ENCODE measurements around the gene OBI1. TPM values are rescaled to one million over a fixed set of nuclear protein-coding genes. Genes with fewer than 3 reads are reported as not detected.
A peak's percentile ranks its signal among the peaks of the same experiment; 100 is the strongest.

The OBI1 gene
- total RNA-seq, 3 donors from 2014 or later (not counting 1 experiment from before 2014, with no cell fraction given) = 4.9 to 7.8 (median 5.1) TPM

DNA sequence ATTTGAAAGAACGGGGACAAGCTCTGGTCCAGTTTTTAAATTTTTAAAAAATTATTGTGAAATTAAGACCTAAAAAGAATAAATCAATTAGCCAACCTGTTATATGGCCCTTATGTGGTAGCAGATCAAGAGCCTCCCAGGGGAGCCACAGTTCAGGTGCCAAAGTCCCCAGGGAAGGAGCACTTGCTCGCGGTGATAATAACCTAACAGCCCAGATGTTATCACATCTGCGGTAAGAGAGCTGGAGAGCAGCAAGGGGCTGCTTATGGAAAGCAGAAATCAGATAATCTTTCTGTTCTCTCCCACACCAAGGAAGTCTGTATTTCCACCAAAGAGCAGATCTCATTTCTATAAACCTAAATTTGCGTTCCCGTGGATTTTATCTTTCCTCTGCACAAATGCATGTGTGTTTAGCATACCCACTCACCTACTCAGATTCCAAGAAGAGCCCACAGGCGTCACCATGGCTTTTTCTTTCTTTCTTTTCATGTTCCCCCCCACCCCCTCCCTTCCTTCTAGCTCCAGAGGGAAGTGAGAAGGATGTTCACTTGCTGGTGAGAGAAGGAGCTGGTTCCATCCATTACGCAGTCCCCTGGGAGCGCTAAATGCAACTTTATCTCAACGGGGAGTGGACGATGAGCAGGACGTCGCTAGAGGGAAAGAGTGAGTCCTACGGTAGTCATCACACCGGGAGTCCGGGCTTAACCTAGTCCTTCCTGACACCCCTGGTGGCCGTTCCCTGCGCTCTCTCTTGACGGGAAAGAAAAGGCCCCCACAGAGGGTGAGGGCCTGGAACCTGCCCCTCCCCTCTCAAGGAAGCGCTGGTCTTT, 54.0 kb downstream of the OBI1 start:
- TF ChIP-seq, protein P1, sequence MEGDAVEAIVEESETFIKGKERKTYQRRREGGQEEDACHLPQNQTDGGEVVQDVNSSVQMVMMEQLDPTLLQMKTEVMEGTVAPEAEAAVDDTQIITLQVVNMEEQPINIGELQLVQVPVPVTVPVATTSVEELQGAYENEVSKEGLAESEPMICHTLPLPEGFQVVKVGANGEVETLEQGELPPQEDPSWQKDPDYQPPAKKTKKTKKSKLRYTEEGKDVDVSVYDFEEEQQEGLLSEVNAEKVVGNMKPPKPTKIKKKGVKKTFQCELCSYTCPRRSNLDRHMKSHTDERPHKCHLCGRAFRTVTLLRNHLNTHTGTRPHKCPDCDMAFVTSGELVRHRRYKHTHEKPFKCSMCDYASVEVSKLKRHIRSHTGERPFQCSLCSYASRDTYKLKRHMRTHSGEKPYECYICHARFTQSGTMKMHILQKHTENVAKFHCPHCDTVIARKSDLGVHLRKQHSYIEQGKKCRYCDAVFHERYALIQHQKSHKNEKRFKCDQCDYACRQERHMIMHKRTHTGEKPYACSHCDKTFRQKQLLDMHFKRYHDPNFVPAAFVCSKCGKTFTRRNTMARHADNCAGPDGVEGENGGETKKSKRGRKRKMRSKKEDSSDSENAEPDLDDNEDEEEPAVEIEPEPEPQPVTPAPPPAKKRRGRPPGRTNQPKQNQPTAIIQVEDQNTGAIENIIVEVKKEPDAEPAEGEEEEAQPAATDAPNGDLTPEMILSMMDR (IDR thresholded peaks at IDR 0.05) = no peak
- H3K36me3 Mint-ChIP-seq = no peaks in the 10 kb centered on the region
- H3K27me3 Mint-ChIP-seq (ENCODE audit: low read depth in 2 of 2) = peaks cover 77 to 90% of the 10 kb centered on the region in 2 donors
- Histone ChIP-seq H3K27ac (ENCODE audit: low read length) (no peak overlapping the region), H3K36me3 (ENCODE audit: control insufficient read depth, insufficient read depth, low read length) (no peaks in the 10 kb centered on the region), H3K27me3 (ENCODE audit: control insufficient read depth, insufficient read depth, low read length) (peaks cover 80% of the 10 kb centered on the region), H3K9me3 (ENCODE audit: control insufficient read depth, insufficient read depth, low read length) (peaks cover 3% of the 10 kb centered on the region), H3K4me3 (ENCODE audit: low read length) (no peak overlapping the region), H3K4me1 (ENCODE audit: control insufficient read depth, insufficient read depth, low read length) (peaks cover 52% of the 10 kb centered on the region)
- H3K4me1 Mint-ChIP-seq = peaks cover 53 to 64% of the 10 kb centered on the region in 2 donors
- no peak overlapping the region for H3K4me3 Mint-ChIP-seq
- ATAC-seq (no peak), DNase-seq (peak in 1 of 2 donors; percentile 5)
- no peak overlapping the region for H3K27ac Mint-ChIP-seq
- intact Hi-C loops (cut with micrococcal nuclease) = no loop called here
- WGBS (ENCODE audit: insufficient coverage) = 4% methylated on average over 19 of the region's 20 CpGs
- H3K9me3 Mint-ChIP-seq = no peaks in the 10 kb centered on the region

DNA sequence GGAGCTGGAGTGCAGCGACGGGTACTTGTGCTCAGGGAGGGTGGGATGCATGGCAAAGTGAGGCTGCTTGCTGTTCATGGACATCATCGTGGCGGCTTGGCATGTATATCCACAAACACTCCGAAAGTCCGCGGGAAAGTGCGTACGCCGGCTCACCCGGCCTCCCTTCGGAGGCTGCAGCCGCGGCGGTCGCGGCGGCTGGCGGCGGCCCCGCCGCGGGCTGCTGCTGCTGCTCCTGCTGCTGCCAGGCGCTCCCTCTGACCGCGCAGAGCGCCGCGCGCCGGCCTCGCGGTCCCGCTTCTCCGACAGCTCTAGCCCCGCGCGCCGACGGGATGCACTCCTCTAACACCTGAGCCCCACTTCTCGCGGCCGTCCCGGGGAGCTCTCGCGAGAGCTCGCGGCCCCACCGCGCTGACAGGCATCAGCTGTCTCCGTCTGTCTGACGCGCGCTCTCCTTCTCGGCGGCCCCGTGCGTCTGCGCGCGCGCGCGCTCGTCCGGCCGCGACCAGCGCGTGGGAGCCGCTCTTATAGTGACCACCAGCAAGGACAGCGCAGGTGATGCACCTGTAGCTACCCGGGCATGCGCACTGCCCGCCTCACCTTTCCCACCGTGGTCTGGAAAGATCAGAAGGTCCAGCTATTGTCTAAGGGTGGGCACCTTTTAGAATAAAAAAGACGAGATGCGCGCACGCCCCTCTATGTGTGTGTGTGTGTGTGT, 55.6 kb downstream of the OBI1 start, which contains the start of gene POU4F1:
POU4F1 (minus strand) TSS at position 313 of the 718 bp plus-strand sequence; CDS start at position 87, 226 bp downstream.
- TF ChIP-seq, protein P1 (IDR thresholded peaks at IDR 0.05) = no peak
- intact Hi-C loops (cut with micrococcal nuclease) = no loop called here
- Histone ChIP-seq H3K36me3 (ENCODE audit: control insufficient read depth, insufficient read depth, low read length) (no peaks in the 10 kb centered on the region), H3K9me3 (ENCODE audit: control insufficient read depth, insufficient read depth, low read length) (peaks cover 3% of the 10 kb centered on the region), H3K27ac (ENCODE audit: low read length) (no peak within 1 kb of the TSS), H3K27me3 (ENCODE audit: control insufficient read depth, insufficient read depth, low read length) (peaks cover 82% of the 10 kb centered on the region), H3K4me3 (ENCODE audit: low read length) (peak within 1 kb of the TSS; percentile 12), H3K4me1 (ENCODE audit: control insufficient read depth, insufficient read depth, low read length) (peaks cover 38% of the 10 kb centered on the region)
- H3K4me3 Mint-ChIP-seq = peak within 1 kb of the TSS; percentile 88
- no peaks in the 10 kb centered on the region for H3K9me3 Mint-ChIP-seq
- ATAC-seq (peak; percentile 65 to 73 (median 69)), DNase-seq (peak; percentile 26 to 73)
- H3K4me1 Mint-ChIP-seq = peaks cover 46 to 53% of the 10 kb centered on the region in 2 donors
- H3K27me3 Mint-ChIP-seq (ENCODE audit: low read depth in 2 of 2) = peaks cover 76 to 90% of the 10 kb centered on the region in 2 donors
- peak within 1 kb of the TSS in 1 of 2 donors; percentile 49 for H3K27ac Mint-ChIP-seq
- no peaks in the 10 kb centered on the region for H3K36me3 Mint-ChIP-seq
- WGBS (ENCODE audit: insufficient coverage) = 2% methylated on average over 80 of the region's 80 CpGs

DNA sequence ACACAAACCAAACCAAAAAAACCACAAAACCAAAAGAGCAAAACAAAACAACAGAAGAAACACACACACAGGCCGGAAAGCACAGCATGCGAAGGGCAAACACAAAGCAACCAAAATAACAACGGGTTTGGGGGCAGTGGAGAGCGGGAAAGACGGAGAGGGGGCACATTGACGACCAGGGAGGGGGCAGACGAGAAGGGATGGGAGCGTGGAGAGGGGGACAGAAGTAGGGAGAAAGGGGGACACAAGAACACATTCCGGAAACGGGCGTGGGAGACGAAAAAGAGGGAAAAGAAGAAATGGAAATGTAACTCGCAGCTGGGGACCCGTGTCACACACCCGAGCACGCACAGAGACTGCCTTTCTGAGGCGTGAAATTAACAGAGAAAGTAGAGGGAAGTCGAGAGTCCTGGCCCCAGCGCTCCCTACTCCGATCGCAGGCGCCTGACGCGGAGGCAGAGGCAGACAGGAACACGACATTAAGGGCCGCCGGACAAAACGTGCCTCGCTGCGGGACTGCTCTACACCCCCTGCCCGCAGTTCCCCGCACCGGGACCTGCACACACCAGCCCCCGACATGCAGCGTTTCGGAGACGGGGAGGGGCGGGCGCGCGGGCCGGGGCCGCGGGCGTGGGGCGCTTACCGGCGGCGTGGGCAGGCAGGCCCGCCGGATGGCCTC, 56.3 kb downstream of the OBI1 start:
- peak overlapping the region; percentile 83 for H3K4me3 Mint-ChIP-seq
- intact Hi-C loops (cut with micrococcal nuclease) = no loop called here
- H3K27ac Mint-ChIP-seq = peak overlapping the region in 1 of 2 donors; percentile 49
- Histone ChIP-seq H3K27ac (ENCODE audit: low read length) (no peak overlapping the region), H3K9me3 (ENCODE audit: control insufficient read depth, insufficient read depth, low read length) (peaks cover 3% of the 10 kb centered on the region), H3K36me3 (ENCODE audit: control insufficient read depth, insufficient read depth, low read length) (no peaks in the 10 kb centered on the region), H3K4me1 (ENCODE audit: control insufficient read depth, insufficient read depth, low read length) (peaks cover 31% of the 10 kb centered on the region), H3K4me3 (ENCODE audit: low read length) (peak overlapping the region; percentile 12), H3K27me3 (ENCODE audit: control insufficient read depth, insufficient read depth, low read length) (peaks cover 81% of the 10 kb centered on the region)
- peaks cover 42 to 48% of the 10 kb centered on the region in 2 donors for H3K4me1 Mint-ChIP-seq
- 1% methylated on average over 51 of the region's 51 CpGs for WGBS (ENCODE audit: insufficient coverage)
- H3K36me3 Mint-ChIP-seq = no peaks in the 10 kb centered on the region
- peaks cover 71 to 86% of the 10 kb centered on the region in 2 donors for H3K27me3 Mint-ChIP-seq (ENCODE audit: low read depth in 2 of 2)
- H3K9me3 Mint-ChIP-seq = no peaks in the 10 kb centered on the region
- TF ChIP-seq, protein P1 (IDR thresholded peaks at IDR 0.05) = no peak
- DNase-seq (peak in 1 of 2 donors; percentile 46), ATAC-seq (peak; percentile 8 to 36 (median 25))
